GM19043 (cell line): Measurements from ENCODE around the gene SLC29A3.
"Not testable (repeated sequence)": the region's sequence is repeated elsewhere in the genome, so short reads cannot be mapped to it uniquely, and the experiment has no call there.

Source experiments
- ATAC-seq: cut with Tn5 transposase; IDR thresholded peaks from one replicate; pipeline ENCODE4 v1.9.1; 2021; ENCODE audit warnings: low read depth; ENCODE audit not compliant: unreplicated experiment

The SLC29A3 gene

DNA sequence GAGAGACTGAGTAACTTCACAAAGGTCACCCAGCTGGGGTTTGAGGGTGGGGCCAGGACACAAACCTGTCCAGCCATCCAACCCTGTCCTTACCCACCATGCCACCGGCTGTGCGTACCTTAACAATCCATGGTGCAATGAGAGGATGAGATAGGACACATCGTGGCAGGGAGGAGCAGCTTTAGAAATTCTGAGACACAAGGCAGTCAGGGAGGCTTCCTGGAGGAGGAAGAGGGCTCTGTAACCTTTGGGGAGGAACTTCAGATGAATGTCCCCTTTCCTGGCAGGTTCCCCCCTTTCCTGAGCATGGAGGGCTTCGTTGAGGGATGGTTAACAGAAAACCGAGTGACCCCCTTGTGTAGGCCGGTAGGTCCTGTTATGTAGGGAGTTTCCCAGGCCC, 35.6 kb upstream of the SLC29A3 start:
- no peak for ATAC-seq

DNA sequence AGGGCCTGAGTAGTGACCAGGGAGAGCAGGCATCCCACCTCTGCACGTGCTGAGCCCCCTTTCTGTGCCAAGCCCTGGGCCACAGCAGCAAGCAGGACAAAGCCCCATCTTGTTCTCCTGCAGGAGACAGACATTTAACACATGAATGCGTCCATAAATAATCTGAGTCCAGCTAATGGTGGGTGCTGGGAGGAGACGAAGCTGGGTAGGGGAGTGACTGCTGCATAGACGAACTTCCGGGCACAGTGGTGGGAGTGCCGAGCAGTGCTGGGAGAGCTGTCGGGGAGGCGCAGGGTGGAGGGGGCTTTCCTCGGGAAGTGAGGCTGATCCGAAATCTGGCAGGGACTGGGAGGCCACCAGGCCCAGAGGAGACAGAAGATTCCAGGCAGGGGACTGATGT, 35.2 kb upstream of the SLC29A3 start:
- no peak for ATAC-seq

DNA sequence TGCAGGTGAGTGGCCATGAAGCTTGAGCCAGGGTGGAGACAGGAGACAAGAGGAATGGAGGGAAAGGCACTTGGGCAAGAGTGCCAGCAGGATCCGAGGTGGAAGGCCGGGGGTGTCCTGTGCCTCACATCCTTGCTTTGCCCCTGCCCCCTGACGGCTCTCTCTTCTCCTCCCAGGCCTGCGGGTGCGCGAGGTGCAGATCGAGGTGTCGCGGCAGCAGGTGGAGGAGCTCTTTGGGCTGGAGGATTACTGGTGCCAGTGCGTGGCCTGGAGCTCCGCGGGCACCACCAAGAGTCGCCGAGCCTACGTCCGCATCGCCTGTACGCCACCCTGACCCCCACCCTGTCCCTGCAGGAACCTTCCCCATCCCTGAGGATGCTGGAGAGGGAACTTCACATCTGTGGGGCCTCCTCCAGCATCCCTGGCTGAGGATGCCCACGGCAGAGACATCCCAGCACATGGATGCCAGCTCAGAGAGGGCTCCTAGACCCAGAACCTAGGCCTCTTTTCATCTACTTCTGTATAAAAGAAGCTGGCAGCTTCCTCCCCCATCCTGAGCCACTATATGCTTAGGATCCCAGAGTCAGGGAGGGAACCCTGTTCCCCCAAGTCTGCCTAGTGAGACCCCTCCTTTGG, 34.4 kb upstream of the SLC29A3 start:
- no peak for ATAC-seq

DNA sequence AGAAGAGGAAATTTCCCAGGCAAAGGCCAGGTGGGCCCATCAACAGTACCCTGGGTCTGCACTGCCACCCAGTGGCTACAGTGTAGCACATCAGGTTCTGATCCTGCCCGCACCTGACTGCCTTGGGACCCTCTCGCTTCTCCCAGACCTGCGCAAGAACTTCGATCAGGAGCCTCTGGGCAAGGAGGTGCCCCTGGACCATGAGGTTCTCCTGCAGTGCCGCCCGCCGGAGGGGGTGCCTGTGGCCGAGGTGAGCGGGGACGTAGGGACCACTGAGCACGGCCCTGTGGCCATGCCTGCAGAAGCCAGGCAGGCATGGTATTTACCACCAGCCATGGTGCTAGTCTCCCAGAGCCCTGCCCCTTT, 33.9 kb upstream of the SLC29A3 start:
- no peak for ATAC-seq

DNA sequence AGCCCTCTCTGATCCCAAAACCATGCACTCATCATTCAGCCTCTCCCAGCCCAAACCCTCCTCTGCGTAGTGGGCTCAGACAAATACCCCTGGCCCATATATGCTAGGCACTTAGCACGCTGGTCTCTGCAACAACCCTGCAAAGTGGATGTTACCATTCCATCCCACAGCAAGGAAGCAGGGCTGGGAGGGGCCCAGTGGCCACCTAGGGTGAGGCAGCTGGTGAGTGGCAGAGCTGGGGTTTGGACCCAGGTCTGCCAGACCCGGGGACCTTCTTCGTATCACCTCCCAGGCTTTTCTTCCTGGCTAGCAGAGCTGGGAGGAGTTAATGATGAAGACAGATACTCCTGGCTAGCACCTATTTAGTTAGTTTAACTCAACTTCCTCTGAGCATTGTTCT, 33.1 kb upstream of the SLC29A3 start:
- no peak for ATAC-seq

DNA sequence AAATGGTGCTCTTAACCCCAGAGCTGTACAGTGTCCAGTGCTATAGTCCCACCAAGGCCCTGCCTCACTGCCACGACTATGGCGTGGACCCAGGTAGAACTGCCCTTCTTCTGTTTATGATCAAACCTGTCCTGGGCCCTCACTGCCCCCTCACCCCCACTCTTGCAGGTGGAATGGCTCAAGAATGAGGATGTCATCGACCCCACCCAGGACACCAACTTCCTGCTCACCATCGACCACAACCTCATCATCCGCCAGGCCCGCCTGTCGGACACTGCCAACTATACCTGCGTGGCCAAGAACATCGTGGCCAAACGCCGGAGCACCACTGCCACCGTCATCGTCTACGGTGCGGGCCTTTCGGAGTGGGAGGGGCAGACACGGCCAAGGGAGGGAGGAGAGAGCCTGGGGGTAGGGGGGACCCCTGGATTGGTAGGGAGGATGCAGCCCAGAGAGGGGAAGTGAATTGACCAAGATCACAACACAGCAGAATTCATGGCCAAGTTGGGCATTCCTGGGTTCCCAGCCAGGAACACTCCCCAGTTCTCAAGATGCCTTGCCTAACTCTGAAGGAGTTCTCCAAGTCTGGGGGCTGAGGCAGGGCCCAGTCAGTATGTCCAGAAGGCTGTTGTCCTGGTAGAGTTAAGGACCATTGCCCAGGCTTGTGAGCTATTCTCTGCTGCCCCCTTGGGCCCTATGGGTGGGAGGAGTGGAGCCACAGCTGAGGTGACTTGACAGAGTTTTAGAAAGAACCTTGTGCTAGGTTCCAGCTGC, 32.4 kb upstream of the SLC29A3 start:
- ATAC-seq = no peak

DNA sequence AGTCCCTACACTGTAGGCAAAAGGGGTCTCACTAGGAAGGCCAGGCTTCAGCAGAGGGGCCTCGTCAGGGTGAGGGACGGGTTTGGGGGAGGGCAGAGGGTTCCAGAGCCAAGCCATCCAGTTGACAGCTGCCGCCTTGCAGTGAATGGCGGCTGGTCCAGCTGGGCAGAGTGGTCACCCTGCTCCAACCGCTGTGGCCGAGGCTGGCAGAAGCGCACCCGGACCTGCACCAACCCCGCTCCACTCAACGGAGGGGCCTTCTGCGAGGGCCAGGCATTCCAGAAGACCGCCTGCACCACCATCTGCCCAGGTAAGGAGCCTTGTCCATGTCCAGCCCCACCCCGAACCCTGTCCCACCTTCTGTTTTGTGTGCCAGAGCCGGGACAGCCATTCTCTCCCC, 31.6 kb upstream of the SLC29A3 start:
- no peak for ATAC-seq

DNA sequence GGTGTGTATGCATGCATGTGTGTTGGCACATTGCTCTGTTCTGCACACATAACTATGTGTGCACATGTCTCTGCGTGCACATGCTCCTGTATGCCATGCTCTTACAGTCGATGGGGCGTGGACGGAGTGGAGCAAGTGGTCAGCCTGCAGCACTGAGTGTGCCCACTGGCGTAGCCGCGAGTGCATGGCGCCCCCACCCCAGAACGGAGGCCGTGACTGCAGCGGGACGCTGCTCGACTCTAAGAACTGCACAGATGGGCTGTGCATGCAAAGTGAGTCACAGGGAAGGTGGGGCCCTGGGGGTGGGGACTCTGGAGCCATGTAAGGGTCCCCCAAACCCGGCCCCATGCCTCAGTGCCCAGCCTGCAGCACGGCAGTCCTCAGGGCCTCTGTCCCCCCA, 30.6 kb upstream of the SLC29A3 start:
- no peak for ATAC-seq

DNA sequence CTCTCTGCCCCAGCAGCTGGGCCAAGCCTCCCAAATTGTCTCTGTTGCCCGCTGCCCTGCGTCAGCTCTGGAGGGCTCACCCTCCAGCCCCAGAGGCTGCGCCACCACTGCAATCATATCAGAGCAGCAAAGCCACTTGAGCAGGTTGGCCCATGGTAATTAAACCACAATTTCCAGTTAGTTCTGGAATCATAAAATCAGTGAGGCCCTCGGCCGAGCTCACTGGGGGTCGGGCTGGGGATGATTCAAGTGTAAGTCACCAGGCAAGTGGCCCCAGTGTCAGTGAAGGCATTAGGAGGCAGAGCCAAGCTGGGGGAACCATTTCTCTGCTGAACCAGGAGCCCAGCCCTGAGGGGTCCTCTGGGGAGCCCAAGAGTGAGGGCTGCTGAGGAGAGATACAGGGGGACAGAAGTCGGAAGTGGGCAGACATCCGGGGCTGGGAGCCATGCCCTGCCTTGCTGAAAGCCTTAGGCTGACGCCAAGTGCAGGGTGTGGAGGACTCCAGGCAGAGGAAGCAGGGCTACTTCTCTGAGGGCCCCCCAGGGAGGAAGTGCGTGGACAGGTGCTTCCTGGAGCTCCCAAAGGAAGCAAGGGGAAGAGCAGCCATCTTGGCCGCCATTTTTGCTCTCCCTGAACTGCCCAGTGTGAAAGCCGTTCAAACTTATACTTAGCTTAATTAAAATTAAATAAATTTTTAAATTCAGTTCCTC, 29.5 kb upstream of the SLC29A3 start:
- ATAC-seq = no peak

DNA sequence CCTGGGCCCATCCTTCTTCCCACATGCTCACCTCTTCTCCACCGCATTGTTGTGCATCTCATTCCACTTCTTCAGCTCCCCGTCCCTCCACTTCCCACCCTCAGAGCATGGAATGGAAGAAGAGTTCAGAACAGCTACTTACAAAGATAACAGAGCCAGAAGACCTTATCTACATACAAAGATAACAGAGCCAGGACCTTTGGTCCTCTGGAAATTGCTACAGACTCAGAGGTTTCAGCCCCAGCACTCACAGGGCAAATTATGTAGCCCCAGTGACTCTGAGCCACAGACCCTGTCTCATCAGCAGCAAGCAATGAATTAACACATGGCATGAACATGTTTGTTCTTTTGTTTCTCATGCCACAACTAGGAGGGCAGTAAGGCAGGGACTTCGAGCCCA, 28.7 kb upstream of the SLC29A3 start:
- ATAC-seq = no peak

DNA sequence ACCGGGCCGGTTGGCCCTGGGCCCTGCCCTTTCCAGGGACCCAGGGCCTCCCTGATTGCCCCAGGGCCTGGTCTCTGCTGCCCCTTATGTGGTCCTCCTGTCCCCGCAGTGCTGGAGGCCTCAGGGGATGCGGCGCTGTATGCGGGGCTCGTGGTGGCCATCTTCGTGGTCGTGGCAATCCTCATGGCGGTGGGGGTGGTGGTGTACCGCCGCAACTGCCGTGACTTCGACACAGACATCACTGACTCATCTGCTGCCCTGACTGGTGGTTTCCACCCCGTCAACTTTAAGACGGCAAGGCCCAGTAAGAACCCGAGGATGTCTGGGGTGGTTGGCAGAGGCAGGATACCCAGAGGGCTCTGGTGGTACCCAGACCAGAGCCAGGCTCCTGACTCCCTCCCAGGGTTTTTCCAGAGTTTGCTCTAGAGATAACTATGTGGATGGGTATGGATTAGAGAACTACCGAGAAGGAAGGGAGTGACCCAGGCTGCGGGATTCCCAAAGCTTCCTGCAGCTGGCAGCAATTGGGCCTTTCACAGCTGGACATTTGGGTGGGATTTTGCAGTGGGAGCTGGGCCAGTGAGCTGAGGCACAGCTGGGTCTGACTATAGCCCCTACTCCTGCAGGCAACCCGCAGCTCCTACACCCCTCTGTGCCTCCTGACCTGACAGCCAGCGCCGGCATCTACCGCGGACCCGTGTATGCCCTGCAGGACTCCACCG, 28.1 kb upstream of the SLC29A3 start:
- ATAC-seq = no peak

DNA sequence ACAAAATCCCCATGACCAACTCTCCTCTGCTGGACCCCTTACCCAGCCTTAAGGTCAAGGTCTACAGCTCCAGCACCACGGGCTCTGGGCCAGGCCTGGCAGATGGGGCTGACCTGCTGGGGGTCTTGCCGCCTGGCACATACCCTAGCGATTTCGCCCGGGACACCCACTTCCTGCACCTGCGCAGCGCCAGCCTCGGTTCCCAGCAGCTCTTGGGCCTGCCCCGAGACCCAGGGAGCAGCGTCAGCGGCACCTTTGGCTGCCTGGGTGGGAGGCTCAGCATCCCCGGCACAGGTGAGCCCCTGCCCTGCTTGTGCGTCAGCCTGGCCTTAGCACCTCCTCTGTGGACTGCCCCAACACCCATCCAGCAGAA, 27.5 kb upstream of the SLC29A3 start:
- no peak for ATAC-seq

DNA sequence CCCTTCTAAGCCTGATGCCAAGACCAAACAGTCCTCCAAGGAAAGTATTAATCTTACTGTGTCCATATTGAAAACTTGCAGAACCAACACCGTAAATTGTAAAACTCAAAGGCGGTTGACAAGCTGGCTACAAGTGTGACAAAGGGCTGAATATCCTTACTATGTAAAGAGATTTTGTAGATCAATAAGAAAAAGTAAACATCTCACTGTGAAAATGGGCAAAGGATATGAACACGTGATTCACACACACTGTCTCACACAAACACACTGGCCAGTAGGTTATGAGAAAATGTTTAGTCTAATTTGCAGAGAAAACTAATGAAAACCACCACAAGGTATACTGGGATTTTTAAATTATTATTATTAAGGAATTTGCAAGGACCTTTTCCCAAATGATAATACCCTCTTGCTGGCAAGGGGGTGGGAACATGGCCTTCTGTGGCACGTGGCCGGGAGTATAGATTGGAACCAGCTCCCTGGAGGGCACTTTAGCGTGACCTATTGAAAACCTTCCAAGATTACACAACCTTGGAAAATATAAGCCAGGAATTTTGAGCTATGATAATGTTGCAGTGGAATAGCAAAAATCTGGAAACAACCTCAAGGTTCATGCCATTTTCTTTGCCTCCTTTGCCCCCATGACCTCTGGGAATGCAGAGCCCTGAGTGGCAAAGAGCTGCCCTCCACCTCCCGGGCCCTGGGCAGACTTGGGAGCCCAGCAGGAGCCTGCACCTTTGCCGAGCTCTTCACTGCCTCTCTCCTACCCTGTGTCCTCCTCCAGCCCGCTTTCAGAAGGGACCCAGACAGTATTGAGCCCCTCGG, 26.2 kb upstream of the SLC29A3 start:
- no peak for ATAC-seq

DNA sequence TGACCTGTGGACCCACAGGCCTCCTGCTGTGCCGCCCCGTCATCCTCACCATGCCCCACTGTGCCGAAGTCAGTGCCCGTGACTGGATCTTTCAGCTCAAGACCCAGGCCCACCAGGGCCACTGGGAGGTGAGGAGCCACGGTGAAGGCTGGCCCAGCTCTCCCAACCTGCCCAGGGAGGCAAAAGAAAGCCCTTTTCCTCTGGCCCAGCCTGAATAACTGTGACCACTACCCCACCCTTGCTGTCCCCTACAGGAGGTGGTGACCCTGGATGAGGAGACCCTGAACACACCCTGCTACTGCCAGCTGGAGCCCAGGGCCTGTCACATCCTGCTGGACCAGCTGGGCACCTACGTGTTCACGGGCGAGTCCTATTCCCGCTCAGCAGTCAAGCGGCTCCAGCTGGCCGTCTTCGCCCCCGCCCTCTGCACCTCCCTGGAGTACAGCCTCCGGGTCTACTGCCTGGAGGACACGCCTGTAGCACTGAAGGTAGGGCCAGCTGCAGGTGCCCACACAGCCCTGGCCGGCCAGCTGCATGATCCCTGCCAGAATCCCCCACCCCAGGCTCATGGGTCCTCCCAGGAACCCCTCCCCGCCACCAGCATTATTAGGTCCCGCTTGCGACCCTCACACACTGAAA, 25.5 kb upstream of the SLC29A3 start:
- no peak for ATAC-seq

DNA sequence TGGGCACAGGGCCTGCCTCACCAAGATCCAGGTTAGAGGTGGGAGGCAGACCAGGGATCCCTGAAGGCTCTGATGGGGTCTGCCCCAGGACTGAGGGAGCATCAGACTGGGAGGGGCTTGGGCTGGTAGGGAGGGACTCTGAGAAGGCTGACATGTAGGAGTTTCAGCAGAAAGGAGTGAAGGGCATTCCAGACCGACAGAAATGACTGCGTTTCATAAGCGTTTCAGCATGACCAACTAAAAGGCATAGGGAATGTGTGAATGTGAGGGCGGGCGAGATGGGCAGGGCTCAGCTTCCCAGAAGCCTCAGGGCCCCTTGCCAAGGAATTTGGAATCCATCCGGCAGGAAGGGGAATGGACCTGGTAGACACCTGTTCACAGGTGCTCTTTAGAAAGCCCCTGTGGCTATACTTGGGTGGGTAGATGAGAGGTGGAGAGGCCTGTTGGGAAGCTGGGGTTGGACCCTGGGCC, 24.9 kb upstream of the SLC29A3 start:
- no peak for ATAC-seq

DNA sequence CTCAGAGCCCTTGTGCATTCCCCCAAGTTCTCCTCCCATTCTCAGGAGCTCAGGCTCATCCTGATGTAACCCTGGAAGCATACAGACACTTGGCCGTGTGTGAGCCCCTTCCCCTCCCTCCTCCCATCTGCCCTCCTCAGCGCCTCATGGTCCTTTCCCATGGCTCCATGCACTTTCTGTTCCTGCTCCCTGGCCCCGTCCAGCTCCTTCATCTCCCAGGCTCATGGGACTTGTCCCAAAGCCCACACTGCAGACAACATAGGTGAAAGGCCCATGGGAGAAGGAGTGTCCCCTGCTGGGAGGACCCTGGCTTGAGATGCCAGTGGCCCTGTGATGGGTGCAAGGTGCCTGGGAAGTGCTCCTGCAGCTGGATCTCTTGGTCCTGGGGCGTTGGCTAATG, 24.2 kb upstream of the SLC29A3 start:
- ATAC-seq = no peak

DNA sequence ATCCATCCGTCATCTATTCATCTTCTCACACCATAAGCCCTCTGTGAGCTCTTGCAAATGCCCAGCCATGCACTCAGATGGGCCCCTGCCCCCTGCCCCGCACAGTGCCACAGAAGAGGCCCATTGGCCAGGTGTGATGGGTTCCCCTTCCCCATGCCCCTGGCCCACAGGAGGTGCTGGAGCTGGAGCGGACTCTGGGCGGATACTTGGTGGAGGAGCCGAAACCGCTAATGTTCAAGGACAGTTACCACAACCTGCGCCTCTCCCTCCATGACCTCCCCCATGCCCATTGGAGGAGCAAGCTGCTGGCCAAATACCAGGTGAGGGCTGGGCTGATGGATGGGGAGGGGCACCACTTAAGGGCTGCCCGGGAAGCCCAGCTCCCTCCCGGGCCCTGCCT, 23.4 kb upstream of the SLC29A3 start:
- no peak for ATAC-seq

DNA sequence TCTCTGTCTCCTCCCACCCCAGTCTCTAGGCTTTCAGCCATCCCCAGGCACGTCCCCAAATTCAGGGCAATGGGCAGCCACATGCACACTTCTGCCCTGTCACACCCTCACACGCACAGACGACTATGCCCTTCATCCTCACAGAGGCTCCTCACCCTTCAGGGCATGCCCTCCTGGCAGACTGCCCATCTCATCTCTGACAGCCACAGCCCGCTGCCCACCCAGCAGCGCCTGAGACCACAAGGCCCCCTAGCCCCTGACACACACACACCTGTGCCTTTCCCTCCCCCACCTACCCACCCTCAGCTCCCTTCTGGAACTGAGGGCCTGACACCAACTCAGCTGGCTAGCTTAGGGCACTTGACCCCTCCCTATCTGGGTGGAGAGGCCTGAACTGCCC, 23.0 kb upstream of the SLC29A3 start:
- no peak for ATAC-seq

DNA sequence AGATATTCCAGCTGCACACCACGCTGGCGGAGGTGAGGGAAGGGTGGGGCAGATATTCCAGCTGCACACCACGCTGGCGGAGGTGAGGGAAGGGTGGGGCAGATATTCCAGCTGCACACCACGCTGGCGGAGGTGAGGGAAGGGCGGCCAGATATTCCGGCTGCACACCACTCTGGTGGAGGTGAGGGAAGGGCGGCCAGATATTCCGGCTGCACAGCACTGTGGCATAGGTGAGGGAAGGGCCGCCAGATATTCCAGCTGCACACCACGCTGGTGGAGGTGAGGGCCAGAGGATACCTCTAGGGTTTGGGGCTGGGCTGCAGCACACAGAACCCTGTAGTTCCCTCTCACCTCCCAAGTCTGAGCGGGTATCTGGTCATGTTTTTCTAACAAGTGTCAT, 22.2 kb upstream of the SLC29A3 start:
- not testable (repeated sequence) for ATAC-seq

DNA sequence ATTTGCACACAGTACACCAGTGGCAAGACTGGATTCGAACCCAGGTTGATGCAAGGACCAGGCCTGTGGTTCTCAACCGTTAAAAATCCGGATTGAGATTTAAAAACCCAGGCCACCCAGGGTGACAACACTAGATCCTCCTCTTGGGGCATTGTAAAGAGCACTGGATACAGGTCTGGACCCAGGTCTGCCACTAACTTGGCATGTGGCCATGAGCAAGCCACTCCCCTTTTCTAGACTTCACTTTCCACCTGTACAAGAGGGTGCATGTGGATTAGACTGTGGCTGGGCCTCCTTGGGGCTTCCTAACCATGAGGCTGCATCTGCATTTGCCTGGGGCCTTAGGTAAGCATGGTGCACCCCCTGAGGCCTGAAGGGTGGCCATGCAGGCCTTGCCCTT, 21.7 kb upstream of the SLC29A3 start:
- ATAC-seq = no peak
